G401 (cell line): Measurements from ENCODE around the gene RBKS. TPM values are rescaled to one million over a fixed set of nuclear protein-coding genes. Genes with fewer than 3 reads are reported as not detected.
"Not testable (repeated sequence)": the region's sequence is repeated elsewhere in the genome, so short reads cannot be mapped to it uniquely, and the experiment has no call there.

Experiments used
- DNase-seq: peaks from one replicate; pipeline ENCODE4 v3.0.0-alpha.2; 2015; ENCODE audit warnings: low spot score
- in situ Hi-C: cut with HindIII; loops from 2 replicates; pipeline ENCODE4 v1.10.0; 2016; ENCODE audit warnings: low sequenced_read_pairs, mixed read lengths
- total RNA-seq: library from RNA; depleted of rRNA; stranded (reverse); fragments of >200 nt; shearing (Covaris generic); gene quantifications from 2 replicates; pipeline ENCODE4 v1.2.3, GENCODE V29; 2014

RBKS gene
- total RNA-seq, 1 experiment from 2014 or later = 1.1 TPM

GRCh38 chr2:27909901-27910300 is 19.7 kb upstream of the RBKS start:
- in situ Hi-C loops = no loop called here

GRCh38 chr2:27907547-27907946 is 17.4 kb upstream of the RBKS start:
- in situ Hi-C loops = no loop called here
- no peak for DNase-seq

More at GRCh38 chr2:27909901-27910300, 19.7 kb upstream of the RBKS start:
- no peak for DNase-seq

- in situ Hi-C loops = no loop called here
- no peak for DNase-seq
These were observed 15.9 kb upstream of the RBKS start for GRCh38 chr2:27906074-27906473.

- in situ Hi-C loops = no loop called here
- no peak for DNase-seq
These were observed 14.1 kb upstream of the RBKS start for GRCh38 chr2:27904405-27904665.

- in situ Hi-C loops = no loop called here
- no peak for DNase-seq
These were observed 13.6 kb upstream of the RBKS start for GRCh38 chr2:27903649-27904404.

- no peak for DNase-seq
- in situ Hi-C loops = no loop called here
These were observed 12.8 kb upstream of the RBKS start for GRCh38 chr2:27903018-27903417.

GRCh38 chr2:27902098-27902497 is 11.9 kb upstream of the RBKS start:
- in situ Hi-C loops = no loop called here
- DNase-seq = no peak

- DNase-seq = no peak
- in situ Hi-C loops = no loop called here
These were observed 11.0 kb upstream of the RBKS start for GRCh38 chr2:27901234-27901633.

- DNase-seq = no peak
- in situ Hi-C loops = no loop called here
These were observed 7.5 kb upstream of the RBKS start for GRCh38 chr2:27897717-27898116.

- in situ Hi-C loops = no loop called here
These were observed 2.8 kb upstream of the RBKS start for GRCh38 chr2:27893006-27893405.

GRCh38 chr2:27891673-27892105 is 1.5 kb upstream of the RBKS start:
- in situ Hi-C loops = no loop called here
- DNase-seq = peak; percentile 19

More at GRCh38 chr2:27893006-27893405, 2.8 kb upstream of the RBKS start:
- no peak for DNase-seq

GRCh38 chr2:27890924-27891672 is 911 bp upstream of the RBKS start:
- peak; percentile 71 for DNase-seq
- in situ Hi-C loops = no loop called here

- no peak for DNase-seq
- in situ Hi-C loops = no loop called here
These were observed 427 bp downstream of the RBKS start for GRCh38 chr2:27889774-27890145.

GRCh38 chr2:27888790-27889189 is 1.4 kb downstream of the RBKS start:
- in situ Hi-C loops = no loop called here
- no peak for DNase-seq

- in situ Hi-C loops = no loop called here
- no peak for DNase-seq
These were observed 2.4 kb downstream of the RBKS start for GRCh38 chr2:27887830-27888229.

- DNase-seq = no peak
- in situ Hi-C loops = no loop called here
These were observed 3.1 kb downstream of the RBKS start for GRCh38 chr2:27887111-27887510.

- in situ Hi-C loops = no loop called here
- no peak for DNase-seq
These were observed 3.9 kb downstream of the RBKS start for GRCh38 chr2:27886322-27886721.

- no peak for DNase-seq
- in situ Hi-C loops = no loop called here
These were observed 4.5 kb downstream of the RBKS start for GRCh38 chr2:27885661-27886060.

GRCh38 chr2:27885234-27885633 is 5.0 kb downstream of the RBKS start:
- DNase-seq = no peak
- in situ Hi-C loops = no loop called here

GRCh38 chr2:27884601-27885000 is 5.6 kb downstream of the RBKS start:
- no peak for DNase-seq
- in situ Hi-C loops = no loop called here

GRCh38 chr2:27882584-27882922 is 7.6 kb downstream of the RBKS start:
- in situ Hi-C loops, DNase-seq: not testable (repeated sequence)
